IMR-90 (cell line): ENCODE measurements around the gene LEUTX. TPM values are rescaled to one million over a fixed set of nuclear protein-coding genes. Genes with fewer than 3 reads are reported as not detected.

ENCODE experiments used
- ATAC-seq: fragments of 200-7000 bp; cut with Tn5 transposase; 2 replicates; pipeline ENCODE4 v1.9.1; 2020; ENCODE audit warnings: low read depth, mild to moderate bottlenecking, moderate library complexity
- BruUV-seq: library from RNA; stranded (reverse); fragments of 400-500 nt; replicated peaks from 2 replicates; lab custom pipeline; 2021; lab: Mats Ljungman, UMichigan
- CTCF ChIA-PET: fragments of 300-600 bp; formaldehyde crosslinking; extraction: SDS; loops from one replicate; lab custom pipeline; 2021; ENCODE audit warnings: antibody characterized with exemption; lab: Yijun Ruan, JAX
- POLR2A ChIA-PET: fragments of 300-600 bp; sonication (Branson Sonifier 250); formaldehyde crosslinking; loops from one replicate; lab custom pipeline; 2022; ENCODE audit warnings: antibody characterized with exemption; ENCODE audit not compliant: unreplicated experiment; lab: Charles Lee
- DNase-seq: peaks from one replicate; pipeline ENCODE4 v3.0.0; 2013
- H2AFZ ChIP-seq: replicated peaks from 2 replicates; pipeline ENCODE3; 2013; ENCODE audit warnings: low read length, mild to moderate bottlenecking; ENCODE audit not compliant: poor library complexity
- H2AK5ac ChIP-seq: 2 replicates; pipeline ENCODE4 v1.6.1; 2013; ENCODE audit warnings: low read depth, low read length, inconsistent platforms
- H2AK9ac ChIP-seq: replicated peaks from 2 replicates; pipeline ENCODE3; 2013; ENCODE audit warnings: mild to moderate bottlenecking, low read depth, low read length, moderate library complexity; ENCODE audit not compliant: poor library complexity
- H2BK120ac ChIP-seq: 2 replicates; pipeline ENCODE4 v1.6.1; 2013; ENCODE audit warnings: low read depth, low read length, inconsistent platforms
- H2BK15ac ChIP-seq: 3 replicates; pipeline ENCODE4 v1.6.1; 2013; ENCODE audit warnings: low read depth, low read length, inconsistent platforms
- H2BK20ac ChIP-seq: 2 replicates; pipeline ENCODE4 v1.6.1; 2013; ENCODE audit warnings: low read depth, mild to moderate bottlenecking, inconsistent platforms, low read length, moderate library complexity
- H2BK5ac ChIP-seq: 2 replicates; pipeline ENCODE4 v1.6.1; 2013; ENCODE audit warnings: mild to moderate bottlenecking, low read depth, low read length, inconsistent platforms; ENCODE audit not compliant: poor library complexity, severe bottlenecking
- H3K14ac ChIP-seq: replicated peaks from 2 replicates; pipeline ENCODE4 v1.6.1; 2013; ENCODE audit warnings: low read depth, low read length, inconsistent platforms
- H3K18ac ChIP-seq: 2 replicates; pipeline ENCODE4 v1.6.1; 2013; ENCODE audit warnings: low read depth, low read length, control low read depth
- H3K23ac ChIP-seq: 2 replicates; pipeline ENCODE4 v1.6.1; 2013; ENCODE audit warnings: low read depth, low read length, inconsistent platforms
- H3K27ac ChIP-seq: 2 replicates; pipeline ENCODE4 v1.5.1; 2013; ENCODE audit warnings: mild to moderate bottlenecking, control low read depth, low read length; ENCODE audit not compliant: insufficient read depth
- H3K27me3 ChIP-seq: 2 replicates; pipeline ENCODE4 v1.6.1; 2013; ENCODE audit warnings: low read length; ENCODE audit not compliant: control insufficient read depth, insufficient read depth
- H3K36me3 ChIP-seq: 2 replicates; pipeline ENCODE4 v1.6.1; 2013; ENCODE audit warnings: low read length, mixed read lengths; ENCODE audit not compliant: control insufficient read depth, insufficient read depth
- H3K4ac ChIP-seq: 2 replicates; pipeline ENCODE4 v1.6.1; 2013; ENCODE audit warnings: low read depth, low read length, inconsistent platforms
- H3K4me1 ChIP-seq: 2 replicates; pipeline ENCODE4 v1.6.1; 2013; ENCODE audit warnings: low read length, mixed read lengths; ENCODE audit not compliant: control insufficient read depth, insufficient read depth
- H3K4me2 ChIP-seq: 2 replicates; pipeline ENCODE4 v1.6.1; 2013; ENCODE audit warnings: low read depth, mild to moderate bottlenecking, control low read depth, low read length, moderate library complexity
- H3K4me3 ChIP-seq: 2 replicates; pipeline ENCODE4 v1.5.1; 2013; ENCODE audit warnings: low read depth, mild to moderate bottlenecking, control low read depth, low read length, moderate library complexity; ENCODE audit not compliant: insufficient read depth
- H3K56ac ChIP-seq: 2 replicates; pipeline ENCODE4 v1.6.1; 2013; ENCODE audit warnings: low read length, inconsistent platforms; ENCODE audit not compliant: insufficient read depth; ENCODE audit errors: extremely low read depth
- H3K79me1 ChIP-seq, 2 experiments: 2 replicates each; pipeline ENCODE4 v1.6.1; 2013; ENCODE audit warnings: low read length in 2 of 2, inconsistent platforms in 1 of 2, low read depth in 1 of 2
- H3K9ac ChIP-seq: 2 replicates; pipeline ENCODE4 v1.6.1; 2013; ENCODE audit warnings: low read depth, low read length, control low read depth
- H3K9me1 ChIP-seq: 2 replicates; pipeline ENCODE4 v1.6.1; 2013; ENCODE audit warnings: low read length, inconsistent platforms; ENCODE audit not compliant: insufficient read depth
- H3K9me3 ChIP-seq: 2 replicates; pipeline ENCODE4 v1.6.1; 2013; ENCODE audit warnings: low read length; ENCODE audit not compliant: control insufficient read depth, insufficient read depth
- H4K20me1 ChIP-seq: 2 replicates; pipeline ENCODE4 v1.6.1; 2013; ENCODE audit warnings: low read length, inconsistent platforms; ENCODE audit not compliant: insufficient read depth
- H4K5ac ChIP-seq: 2 replicates; pipeline ENCODE4 v1.6.1; 2013; ENCODE audit warnings: mild to moderate bottlenecking, low read depth, low read length, control low read depth
- H4K8ac ChIP-seq, 2 experiments: 2 replicates each; pipeline ENCODE4 v1.6.1; 2013; ENCODE audit warnings: low read depth in 2 of 2, low read length in 2 of 2, control low read depth in 1 of 2, inconsistent platforms in 1 of 2
- H4K91ac ChIP-seq: 2 replicates; pipeline ENCODE4 v1.6.1; 2013; ENCODE audit warnings: low read depth, low read length, inconsistent platforms; ENCODE audit not compliant: insufficient read depth
- CEBPB ChIP-seq: IDR thresholded peaks from 2 replicates; pipeline ENCODE4 v1.6.1; 2012; ENCODE audit warnings: low read depth, low read length, improper control_type of control experiment
- FOS ChIP-seq: fragments of 150-350 bp; IDR thresholded peaks from 2 replicates; pipeline ENCODE4 v1.6.1; 2016; ENCODE audit warnings: low read depth, low read length
- MAFK ChIP-seq: IDR thresholded peaks from 2 replicates; pipeline ENCODE4 v1.6.1; 2012; ENCODE audit warnings: low read depth, low read length, improper control_type of control experiment
- MAZ ChIP-seq: IDR thresholded peaks from 2 replicates; pipeline ENCODE4 v1.6.1; 2012; ENCODE audit warnings: low read depth, mild to moderate bottlenecking, low read length, improper control_type of control experiment, moderate library complexity, borderline replicate concordance
- MXI1 ChIP-seq: IDR thresholded peaks from 2 replicates; pipeline ENCODE4 v1.6.1; 2012; ENCODE audit warnings: low read depth, mild to moderate bottlenecking, low read length, moderate library complexity, borderline replicate concordance
- NFE2L2 ChIP-seq: fragments of 150-350 bp; IDR thresholded peaks from 2 replicates; pipeline ENCODE4 v1.6.1; 2016; ENCODE audit warnings: low read depth, mild to moderate bottlenecking, low read length
- POLR2A ChIP-seq: IDR thresholded peaks from 2 replicates; pipeline ENCODE4 v1.6.1; 2012; ENCODE audit warnings: mild to moderate bottlenecking, low read depth, low read length
- RAD21 ChIP-seq: IDR thresholded peaks from 2 replicates; pipeline ENCODE4 v1.6.1; 2012; ENCODE audit warnings: low read length, improper control_type of control experiment
- SMC3 ChIP-seq: fragments of 150-350 bp; IDR thresholded peaks from 2 replicates; pipeline ENCODE4 v1.6.1; 2016; ENCODE audit warnings: low read depth, mild to moderate bottlenecking, antibody characterized with exemption, low read length, moderate library complexity
- USF2 ChIP-seq: fragments of 150-350 bp; IDR thresholded peaks from 2 replicates; pipeline ENCODE4 v1.6.1; 2017; ENCODE audit warnings: mild to moderate bottlenecking, antibody characterized with exemption, low read length, low read depth
- WGBS, 2 experiments: methylation state at CpG; one replicate each; pipeline versions ENCODE4 v1.1.5 to v1.1.7; 2013; ENCODE audit warnings: missing lambda C conversion rate in 2 of 2; ENCODE audit not compliant: insufficient read length in 1 of 2; ENCODE audit errors: extremely low coverage in 2 of 2; 5-methylcytosine and 5-hydroxymethylcytosine counted together
- dilution Hi-C: fragments of 300-500 bp; cut with HindIII; formaldehyde crosslinking; loops from one replicate; pipeline ENCODE4 v1.14.3; 2018; ENCODE audit warnings: low sequenced_read_pairs; ENCODE audit not compliant: unreplicated experiment
- in situ Hi-C: fragments of 300-500 bp; cut with MboI; formaldehyde crosslinking; loops from 3 replicates; pipeline ENCODE4 v1.14.3; 2019; ENCODE audit warnings: low sequenced_read_pairs, inconsistent platforms, mixed read lengths
- intact Hi-C: fragments of 100-400 bp; cut with micrococcal nuclease; formaldehyde crosslinking; loops from 2 replicates; pipeline ENCODE4 v1.10.0; 2022
- polyA plus RNA-seq, 3 experiments: library from polyadenylated mRNA; depleted of rRNA; stranded (reverse); fragments of >200 nt; gene quantifications; 2 replicates each; pipeline ENCODE4 v1.2.3, GENCODE V29; 2012; ENCODE audit warnings: low replicate concordance in 1 of 3
- total RNA-seq: library from RNA; depleted of rRNA; stranded (reverse); fragments of >200 nt; gene quantifications from 2 replicates; pipeline ENCODE4 v1.2.3, GENCODE V29; 2012
- TF ChIP-seq, protein P1 (sequence below): fragments of 150-350 bp; IDR thresholded peaks from 2 replicates; pipeline ENCODE4 v1.6.1; 2016; ENCODE audit warnings: low read depth, mild to moderate bottlenecking, low read length, moderate library complexity, borderline replicate concordance
- TF ChIP-seq, protein P2 (sequence below): conservative IDR thresholded peaks from 2 replicates; pipeline ENCODE4 v1.5.1; 2012; ENCODE audit warnings: mild to moderate bottlenecking, low read depth, low read length, improper control_type of control experiment

The LEUTX gene
- total and polyA plus RNA-seq, 2 of the 4 experiments (the other 2 are of a cell fraction), result not detected

DNA sequence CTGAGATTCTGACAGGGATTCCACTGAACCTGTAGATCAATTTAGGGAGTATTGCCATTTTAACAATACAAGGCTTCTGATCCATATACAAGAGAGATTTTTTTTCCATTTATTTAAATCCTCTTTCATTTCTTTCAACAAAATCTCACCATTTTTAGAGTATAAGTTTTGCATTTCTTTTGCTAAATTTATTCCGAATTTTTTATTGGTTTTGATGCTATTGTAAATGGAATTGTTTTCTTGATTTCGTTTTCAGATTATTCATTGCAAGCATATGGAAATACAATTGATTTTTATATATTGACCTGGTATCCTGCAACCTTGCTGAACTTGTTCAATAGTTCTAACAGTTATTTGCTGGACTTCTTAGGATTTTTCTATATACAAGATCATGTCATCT is 18.4 kb downstream of the LEUTX start:
- Histone ChIP-seq H3K4me2 (no peak overlapping the region), H4K91ac (no peak overlapping the region), H4K8ac (no peak overlapping the region), H3K4me3 (no peak overlapping the region), H3K9ac (no peak overlapping the region), H2BK20ac (no peak overlapping the region), H3K23ac (no peak overlapping the region), H3K14ac (no peak overlapping the region), H2AK9ac (no peak overlapping the region), H3K9me3 (no peaks in the 10 kb centered on the region), H4K5ac (no peak overlapping the region), H2AFZ (no peak overlapping the region), H2BK15ac (no peak overlapping the region), H2AK5ac (no peak overlapping the region), H3K9me1 (no peaks in the 10 kb centered on the region), H3K27ac (no peak overlapping the region), H3K79me1 (no peaks in the 10 kb centered on the region), H3K56ac (no peak overlapping the region), H3K4ac (no peak overlapping the region), H3K18ac (no peak overlapping the region), H4K20me1 (no peaks in the 10 kb centered on the region), H2BK5ac (no peak overlapping the region), H2BK120ac (no peak overlapping the region), H3K4me1 (no peaks in the 10 kb centered on the region), H3K36me3 (no peaks in the 10 kb centered on the region), H3K27me3 (peaks cover 5% of the 10 kb centered on the region)
- in situ Hi-C loops, result no loop called here
- no TSS peak for BruUV-seq
- DNase-seq (no peak), ATAC-seq (no peak)
- TF ChIP-seq NFE2L2 (no peak), MAZ (no peak), POLR2A (no peak), SMC3 (no peak), USF2 (no peak), FOS (no peak), MAFK (no peak), MXI1 (no peak), CEBPB (no peak), RAD21 (no peak)
- TF ChIP-seq, protein P1, sequence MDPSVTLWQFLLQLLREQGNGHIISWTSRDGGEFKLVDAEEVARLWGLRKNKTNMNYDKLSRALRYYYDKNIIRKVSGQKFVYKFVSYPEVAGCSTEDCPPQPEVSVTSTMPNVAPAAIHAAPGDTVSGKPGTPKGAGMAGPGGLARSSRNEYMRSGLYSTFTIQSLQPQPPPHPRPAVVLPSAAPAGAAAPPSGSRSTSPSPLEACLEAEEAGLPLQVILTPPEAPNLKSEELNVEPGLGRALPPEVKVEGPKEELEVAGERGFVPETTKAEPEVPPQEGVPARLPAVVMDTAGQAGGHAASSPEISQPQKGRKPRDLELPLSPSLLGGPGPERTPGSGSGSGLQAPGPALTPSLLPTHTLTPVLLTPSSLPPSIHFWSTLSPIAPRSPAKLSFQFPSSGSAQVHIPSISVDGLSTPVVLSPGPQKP, result no peak
- TF ChIP-seq, protein P2, sequence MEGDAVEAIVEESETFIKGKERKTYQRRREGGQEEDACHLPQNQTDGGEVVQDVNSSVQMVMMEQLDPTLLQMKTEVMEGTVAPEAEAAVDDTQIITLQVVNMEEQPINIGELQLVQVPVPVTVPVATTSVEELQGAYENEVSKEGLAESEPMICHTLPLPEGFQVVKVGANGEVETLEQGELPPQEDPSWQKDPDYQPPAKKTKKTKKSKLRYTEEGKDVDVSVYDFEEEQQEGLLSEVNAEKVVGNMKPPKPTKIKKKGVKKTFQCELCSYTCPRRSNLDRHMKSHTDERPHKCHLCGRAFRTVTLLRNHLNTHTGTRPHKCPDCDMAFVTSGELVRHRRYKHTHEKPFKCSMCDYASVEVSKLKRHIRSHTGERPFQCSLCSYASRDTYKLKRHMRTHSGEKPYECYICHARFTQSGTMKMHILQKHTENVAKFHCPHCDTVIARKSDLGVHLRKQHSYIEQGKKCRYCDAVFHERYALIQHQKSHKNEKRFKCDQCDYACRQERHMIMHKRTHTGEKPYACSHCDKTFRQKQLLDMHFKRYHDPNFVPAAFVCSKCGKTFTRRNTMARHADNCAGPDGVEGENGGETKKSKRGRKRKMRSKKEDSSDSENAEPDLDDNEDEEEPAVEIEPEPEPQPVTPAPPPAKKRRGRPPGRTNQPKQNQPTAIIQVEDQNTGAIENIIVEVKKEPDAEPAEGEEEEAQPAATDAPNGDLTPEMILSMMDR, result no peak
- WGBS, 2 experiments, result no CpG with 5 or more reads among the region's 2 CpGs
- CTCF ChIA-PET, result no interaction called here
- intact Hi-C loops, result no loop called here
- dilution Hi-C loops, result no loop called here
- POLR2A ChIA-PET, result no interaction called here
